ENCODE measurements around the gene PLEKHH1.

The PLEKHH1 gene

GRCh38 chr14:67510836-67511235 lies 22.3 kb upstream of the PLEKHH1 start:
- no peak for DNase-seq

DNA sequence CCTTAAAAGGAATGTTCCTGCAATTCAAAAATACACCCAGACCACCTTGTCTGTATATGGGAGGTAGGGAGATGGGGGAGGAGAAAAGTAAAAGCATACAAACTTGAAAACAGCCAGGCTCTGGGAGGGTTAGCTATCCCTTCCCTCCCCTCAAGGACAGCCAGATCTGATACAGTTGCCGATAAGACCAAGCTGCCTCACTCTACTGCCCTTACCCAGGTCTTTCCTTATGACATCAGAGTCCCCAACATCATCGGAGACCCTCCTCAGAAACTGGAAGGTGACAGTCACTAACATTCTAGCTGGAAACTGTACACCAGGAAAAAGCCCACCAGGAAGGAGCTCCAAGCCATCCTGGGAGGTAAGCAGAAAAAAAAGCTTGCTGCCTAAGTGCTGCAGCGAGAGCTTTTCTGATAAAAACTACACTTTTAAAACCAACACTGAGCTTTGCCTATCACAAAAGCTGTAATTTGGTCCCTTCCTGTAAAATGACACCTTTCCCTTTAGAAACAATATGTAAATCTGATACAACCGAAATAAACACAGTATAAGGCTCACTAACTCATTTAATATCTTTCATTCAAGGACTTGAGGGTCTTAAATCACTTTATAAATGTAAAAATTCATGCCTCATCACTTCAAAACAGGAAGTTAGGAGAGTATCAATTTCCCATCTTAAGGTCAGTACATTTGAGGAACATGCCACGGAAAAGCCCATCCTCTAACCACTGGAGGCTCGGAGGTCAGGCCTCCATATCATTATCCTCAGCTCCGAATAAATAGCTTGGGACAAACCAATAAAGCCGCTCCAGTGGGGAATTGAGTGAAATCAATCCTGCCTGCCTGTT lies 20.4 kb upstream of the PLEKHH1 start:
- DNase-seq = no peak

DNA sequence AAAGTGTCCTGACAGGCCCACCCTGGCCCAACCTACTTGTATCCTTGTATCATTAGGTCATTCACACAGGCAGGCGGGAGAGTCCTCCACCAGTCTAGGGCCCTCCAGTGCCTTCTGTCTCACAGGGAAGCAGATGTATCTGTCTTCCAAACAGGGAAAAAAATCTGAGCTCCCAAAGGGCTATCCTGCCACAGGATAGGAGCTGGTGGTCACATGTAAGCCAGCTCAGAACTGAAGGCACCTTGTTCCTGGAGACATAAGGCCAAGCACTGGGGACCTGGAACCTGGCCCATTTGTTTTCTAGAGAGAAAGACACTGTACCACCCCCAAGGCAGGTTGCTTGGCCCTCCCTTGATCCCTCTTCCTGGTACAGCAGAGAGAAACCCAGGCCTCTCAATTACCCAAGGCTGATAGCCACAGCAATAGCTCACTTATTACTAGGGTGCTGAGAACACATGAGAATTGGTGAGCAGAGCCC lies 19.4 kb upstream of the PLEKHH1 start:
- DNase-seq = no peak

- no peak for DNase-seq
Measured at GRCh38 chr14:67514203-67514607, 18.9 kb upstream of the PLEKHH1 start.

DNA sequence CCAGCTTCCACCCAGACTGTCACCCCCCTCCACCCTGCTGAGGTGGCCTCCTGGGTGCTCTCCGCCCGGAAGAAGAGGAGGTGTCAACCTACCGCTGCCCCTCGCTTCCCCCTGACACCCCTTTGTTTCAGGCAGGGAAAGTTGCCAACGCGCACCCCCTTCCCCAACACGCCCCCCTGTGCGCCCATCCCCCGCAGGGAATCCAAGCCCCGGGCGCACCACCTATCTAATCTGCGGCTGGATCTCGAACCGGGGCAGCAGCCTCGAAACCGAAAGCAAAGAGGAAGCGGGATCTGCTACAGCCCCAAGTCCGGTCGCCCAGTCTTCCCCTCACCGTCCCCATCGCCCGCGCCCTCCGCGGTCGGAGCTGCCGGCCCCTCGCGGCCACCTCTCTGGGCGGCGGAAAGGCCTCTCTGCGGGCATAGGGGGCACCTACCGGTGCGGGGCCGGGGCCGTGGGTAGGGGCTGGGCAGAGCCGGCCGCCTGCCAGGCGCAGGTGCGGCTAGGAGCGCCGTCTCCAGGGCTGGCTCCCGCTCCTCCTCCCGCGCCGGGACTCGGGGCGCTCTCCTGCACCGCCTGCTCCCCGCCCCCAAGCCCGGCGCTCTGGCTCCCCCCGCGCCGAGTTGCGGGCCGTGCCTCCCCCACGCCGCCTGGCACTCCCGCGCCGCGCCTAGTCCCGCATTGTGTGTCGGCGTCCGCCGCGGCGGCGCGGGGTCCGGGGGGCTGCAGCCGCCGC lies 18.3 kb upstream of the PLEKHH1 start:
- DNase-seq = peak; percentile 62

GRCh38 chr14:67515386-67516079 lies 17.6 kb upstream of the PLEKHH1 start:
- peak; percentile 58 for DNase-seq

DNA sequence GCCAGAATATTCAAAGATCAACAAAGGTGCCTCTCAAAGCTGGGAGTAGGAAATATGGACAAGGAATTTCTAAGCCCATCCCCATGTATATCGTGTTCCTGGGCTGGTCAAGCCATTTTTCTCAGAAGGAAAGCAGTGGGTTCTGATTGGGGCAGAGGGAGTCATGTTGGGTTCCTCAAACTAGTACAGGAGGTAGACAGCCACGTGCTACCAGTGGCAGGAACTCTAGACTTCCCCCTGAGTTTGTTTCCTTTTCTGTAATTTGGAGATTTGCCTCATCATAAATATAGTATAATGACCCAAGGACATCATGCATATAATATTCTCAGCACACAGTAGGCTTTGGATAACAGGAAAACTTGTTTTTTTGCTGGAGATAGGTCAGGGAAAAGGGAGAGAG lies 16.4 kb upstream of the PLEKHH1 start:
- DNase-seq = no peak

GRCh38 chr14:67517083-67517482 lies 16.0 kb upstream of the PLEKHH1 start:
- peak; percentile 39 for DNase-seq

DNA sequence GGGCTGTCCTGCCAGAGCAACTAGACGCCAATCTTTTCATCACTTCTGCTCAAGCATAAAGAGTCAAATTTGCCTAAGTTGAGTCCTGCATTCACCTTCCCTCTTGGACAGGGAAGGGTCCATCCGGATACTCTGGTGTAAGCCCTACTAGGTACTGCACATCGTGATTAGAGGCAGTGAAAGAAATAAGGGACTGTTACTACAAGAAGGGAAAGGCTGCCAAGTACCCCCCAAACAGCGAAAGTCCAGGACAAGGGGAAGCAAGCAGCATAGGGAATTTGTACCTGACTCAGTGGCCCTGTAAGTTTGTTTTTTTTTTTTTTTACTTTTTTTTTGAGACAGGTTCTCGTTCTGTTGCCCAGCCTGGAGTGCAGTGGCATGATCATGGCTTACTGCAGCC lies 13.7 kb upstream of the PLEKHH1 start:
- DNase-seq = no peak

GRCh38 chr14:67520482-67520881 lies 12.6 kb upstream of the PLEKHH1 start:
- DNase-seq = no peak

DNA sequence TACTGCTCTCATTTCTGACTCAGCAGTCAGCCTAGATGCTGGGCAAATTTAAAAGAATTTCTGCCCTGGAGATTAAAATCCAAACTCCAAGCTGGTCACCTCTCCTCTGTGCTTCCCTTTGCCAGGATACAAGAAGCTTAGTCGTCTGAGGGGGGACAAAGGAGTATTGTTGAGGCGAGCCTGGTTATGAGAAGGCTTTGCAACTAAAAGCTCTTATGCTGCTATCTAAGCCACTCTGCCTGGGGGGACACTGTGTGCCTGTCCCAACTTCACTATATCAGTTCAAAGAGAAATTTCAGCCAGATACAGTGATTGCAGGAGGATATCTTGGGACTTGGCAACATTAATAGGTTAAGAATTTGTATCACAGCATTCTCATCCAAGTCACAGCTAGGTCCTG lies 10.8 kb upstream of the PLEKHH1 start:
- no peak for DNase-seq

- DNase-seq = no peak
Measured at GRCh38 chr14:67523764-67524633, 9.1 kb upstream of the PLEKHH1 start.

DNA sequence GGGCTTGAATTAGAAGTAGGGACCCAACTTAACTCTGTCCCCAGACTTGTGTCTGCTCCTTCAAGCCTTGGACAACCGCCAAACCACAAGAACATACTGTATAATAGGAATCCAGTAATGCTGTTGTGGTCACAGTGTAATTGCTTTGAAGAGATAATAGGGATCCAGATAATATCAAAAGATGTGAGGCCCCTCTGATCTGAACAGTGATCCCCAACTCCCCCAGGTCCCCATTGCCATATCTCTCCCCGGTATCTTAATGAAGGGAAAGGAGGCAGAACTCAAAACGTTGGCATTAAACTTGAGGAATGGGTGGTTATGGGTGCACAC lies 8.5 kb upstream of the PLEKHH1 start:
- DNase-seq = no peak

DNA sequence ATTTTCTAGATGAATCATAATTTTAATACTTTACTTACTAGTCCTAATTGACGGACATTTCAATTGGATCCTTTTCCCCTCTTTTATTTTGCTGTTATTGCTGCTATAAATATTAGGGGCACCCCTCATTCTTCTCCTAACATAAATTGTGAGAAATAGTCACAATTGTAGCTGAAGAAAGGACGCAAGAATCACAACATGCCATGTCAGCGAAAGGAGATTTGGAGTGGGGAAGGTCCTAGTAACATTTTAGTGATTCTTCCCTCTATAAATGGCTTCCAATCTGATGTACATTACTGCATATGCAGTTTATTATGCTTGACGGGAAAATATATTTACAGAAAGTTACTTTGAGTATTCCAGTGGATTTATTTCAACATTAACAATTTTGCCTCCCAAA lies 7.7 kb upstream of the PLEKHH1 start:
- no peak for DNase-seq

- DNase-seq = no peak
Measured at GRCh38 chr14:67526181-67526580, 6.9 kb upstream of the PLEKHH1 start.

GRCh38 chr14:67526676-67527459 lies 6.2 kb upstream of the PLEKHH1 start:
- DNase-seq = peak; percentile 65

DNA sequence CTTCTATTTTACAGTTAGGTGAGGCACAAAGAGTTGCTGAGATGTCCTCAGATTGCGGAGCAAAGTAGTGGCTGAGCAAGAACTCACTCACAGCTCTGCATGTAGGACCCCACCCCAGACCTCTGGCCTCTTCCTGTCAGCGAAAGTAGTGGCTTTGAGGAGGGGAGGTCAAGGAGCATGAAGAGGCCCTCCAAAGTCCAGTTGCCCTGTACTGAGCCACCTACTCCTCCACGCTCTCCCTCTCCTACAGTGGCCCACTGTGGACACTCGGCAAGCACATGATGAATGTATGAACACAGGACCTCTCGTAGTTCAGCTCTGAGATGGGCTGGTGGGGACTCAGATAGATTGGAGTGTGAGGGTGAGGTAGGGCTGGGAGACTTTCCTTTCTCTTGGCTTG lies 5.3 kb upstream of the PLEKHH1 start:
- no peak for DNase-seq

DNA sequence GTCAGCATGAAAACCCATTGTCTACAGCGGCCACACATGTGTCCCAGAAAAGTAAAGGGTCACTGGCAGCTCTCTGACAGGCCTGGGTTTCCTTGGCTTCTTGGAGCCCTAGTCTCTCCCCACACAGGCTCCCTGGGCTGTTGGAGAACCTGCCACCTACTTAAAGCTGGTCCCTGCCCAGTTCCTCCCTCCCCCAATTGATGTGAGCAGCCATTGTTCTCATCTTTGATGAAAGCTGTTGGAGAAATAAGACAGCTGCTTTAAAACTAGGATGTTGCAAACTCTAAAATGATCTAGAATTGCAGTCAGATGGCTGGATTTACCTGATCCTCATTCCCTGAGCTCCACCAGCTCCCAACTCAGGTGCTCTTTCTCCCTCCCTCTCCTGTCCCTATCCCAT lies 4.8 kb upstream of the PLEKHH1 start:
- no peak for DNase-seq

- DNase-seq = no peak
Measured at GRCh38 chr14:67529947-67530935, 2.8 kb upstream of the PLEKHH1 start.

- no peak for DNase-seq
Measured at GRCh38 chr14:67532606-67532997, 488 bp upstream of the PLEKHH1 start.

GRCh38 chr14:67533754-67534085 lies 630 bp downstream of the PLEKHH1 start:
- no peak for DNase-seq

All from NCI-H69 (cell line).